ENCODE results near the gene ABCC1.

The ABCC1 gene

DNA sequence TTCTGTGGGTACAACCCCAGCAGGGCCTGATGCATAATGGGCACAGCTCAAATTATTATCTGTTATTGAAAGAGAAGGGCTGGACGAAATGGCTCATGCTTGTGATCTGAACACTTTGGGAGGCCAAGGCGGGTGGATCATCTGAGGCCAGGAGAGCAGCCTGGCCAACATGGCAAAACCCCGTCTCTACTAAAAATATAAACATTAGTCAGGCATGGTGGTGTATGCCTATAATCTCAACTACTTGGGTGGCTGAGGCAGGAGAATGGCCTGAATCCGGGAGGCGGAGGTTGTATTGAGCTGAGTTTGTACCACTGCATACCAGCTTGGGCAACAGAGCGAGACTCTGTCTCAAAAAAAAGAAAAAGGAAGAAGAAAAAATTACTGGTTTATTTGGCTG lies 100.7 kb downstream of the ABCC1 start:
- DNase-seq, result no peak

GRCh38 chr16:16051132-16051531 lies 101.7 kb downstream of the ABCC1 start:
- no peak for DNase-seq

DNA sequence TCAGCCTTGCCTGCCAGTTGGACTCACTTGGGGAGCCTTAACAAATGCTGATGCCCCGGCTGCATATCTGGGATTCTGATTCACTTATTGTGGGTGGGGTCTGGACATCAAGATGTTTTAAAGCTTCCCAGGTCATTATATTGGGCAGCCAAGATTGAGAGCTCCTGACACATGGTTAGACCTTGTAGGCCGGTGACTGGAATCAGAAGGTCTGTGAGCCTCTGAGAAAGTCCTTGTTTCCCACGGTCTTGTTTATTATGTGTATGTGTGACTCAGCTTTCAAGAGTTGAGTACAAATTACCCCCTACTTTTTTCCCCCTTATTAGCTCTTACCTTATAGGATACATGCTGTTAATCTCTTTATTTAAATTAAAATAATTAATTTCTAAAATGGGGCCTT lies 103.5 kb downstream of the ABCC1 start:
- DNase-seq, result no peak

GRCh38 chr16:16057102-16057501 lies 107.7 kb downstream of the ABCC1 start:
- DNase-seq, result no peak

- DNase-seq, result no peak
Measured at GRCh38 chr16:16059160-16059559, 109.7 kb downstream of the ABCC1 start.

DNA sequence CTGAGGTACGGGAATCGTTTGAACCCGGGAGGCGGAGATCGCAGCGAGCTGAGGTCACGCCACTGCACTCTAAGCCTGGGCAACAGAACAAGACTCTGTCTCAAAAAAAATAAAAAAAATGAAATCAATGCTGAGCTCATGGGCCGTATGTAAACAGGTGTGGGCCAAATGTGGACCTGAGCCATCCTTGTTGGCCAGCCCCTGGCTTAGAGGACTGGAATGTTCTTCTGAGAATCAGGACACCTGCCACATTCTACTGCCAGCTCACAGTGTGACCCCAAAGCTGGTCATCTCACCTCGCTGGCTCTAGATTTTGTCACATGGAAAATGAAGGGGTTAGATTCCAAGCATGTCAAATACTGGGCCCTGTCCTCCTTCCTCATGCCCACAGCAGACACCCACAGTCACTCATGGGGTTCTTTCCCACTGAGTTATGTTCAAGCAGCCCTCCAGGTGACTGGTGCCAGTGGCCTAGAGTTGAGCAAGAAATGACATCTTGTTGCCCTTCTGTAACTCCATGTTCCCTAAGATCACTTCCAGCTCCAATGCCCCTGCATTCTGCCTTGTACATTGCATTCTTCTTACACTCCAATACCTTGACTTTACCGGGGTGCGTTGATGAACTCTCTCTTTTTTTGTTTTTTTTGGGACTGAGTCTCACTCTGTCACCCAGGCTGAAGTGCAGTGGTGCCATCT lies 110.6 kb downstream of the ABCC1 start:
- DNase-seq, result no peak

- DNase-seq, result no peak
Measured at GRCh38 chr16:16062023-16062937, 112.9 kb downstream of the ABCC1 start.

DNA sequence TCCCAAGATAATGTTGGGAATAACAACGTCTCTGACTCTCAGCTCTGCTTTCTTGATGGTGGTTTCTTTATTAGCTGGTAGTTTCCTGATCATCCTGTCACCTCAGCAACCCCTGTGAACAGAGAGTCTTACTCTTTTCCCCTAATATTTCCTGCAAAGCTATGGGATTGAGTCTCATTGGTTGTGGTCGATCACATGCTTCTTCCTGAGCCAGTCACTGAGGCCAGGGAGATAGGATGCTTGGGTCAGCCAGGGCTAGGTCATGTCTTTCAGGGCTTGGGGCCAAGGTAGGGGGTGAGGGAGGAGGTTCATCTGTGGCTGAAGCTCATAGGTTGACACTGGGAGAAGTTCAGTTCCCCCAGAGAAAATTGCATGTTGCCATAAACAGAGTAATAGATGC lies 114.3 kb downstream of the ABCC1 start:
- DNase-seq, result no peak

GRCh38 chr16:16064874-16065384 lies 115.5 kb downstream of the ABCC1 start:
- no peak for DNase-seq

DNA sequence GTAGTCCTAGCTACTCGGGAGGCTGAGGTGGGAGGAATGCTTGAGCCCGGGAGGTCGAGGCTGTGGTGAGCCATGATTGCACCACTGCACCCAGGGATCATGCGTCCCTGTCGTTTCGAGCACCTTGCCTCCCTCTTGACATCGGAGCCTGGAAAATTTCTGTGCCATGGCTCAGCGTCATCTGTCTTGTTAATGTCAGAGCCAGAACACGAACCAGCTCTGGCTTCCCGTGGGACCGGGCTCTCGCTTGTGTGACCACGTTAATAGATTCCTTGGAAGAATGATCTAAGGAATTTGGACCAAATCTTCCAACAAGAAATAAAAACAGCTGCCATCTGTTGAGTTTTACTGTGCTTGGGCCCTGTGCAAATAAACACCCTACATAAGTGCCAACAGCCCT lies 117.7 kb downstream of the ABCC1 start:
- no peak for DNase-seq

DNA sequence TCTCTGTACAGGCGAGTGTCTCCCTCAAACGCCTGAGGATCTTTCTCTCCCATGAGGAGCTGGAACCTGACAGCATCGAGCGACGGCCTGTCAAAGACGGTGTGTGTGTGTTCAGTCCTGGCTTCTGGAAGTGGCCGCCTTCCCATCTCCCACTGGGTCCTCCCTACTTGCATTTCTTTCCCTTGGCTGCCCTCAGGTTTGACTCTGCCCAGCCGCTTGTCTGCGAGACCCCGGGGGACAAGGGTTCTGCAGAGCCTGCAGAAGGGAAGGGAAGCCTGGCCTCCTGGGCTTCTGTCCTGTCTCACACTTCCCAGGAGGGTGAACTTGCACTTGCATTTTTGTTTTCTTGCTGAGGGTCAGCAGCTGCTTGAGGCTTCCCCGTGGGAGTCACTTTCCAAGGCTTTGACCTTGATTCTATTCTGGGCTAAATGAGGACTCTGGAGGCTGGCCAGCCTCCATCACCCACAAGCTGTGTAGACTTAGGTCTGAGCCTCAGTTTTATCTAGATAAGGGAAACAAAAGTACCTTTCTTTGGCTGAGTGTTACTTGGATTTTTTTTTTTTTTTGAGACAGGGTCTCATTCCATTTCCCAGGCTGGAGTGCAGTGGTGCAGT lies 122.3 kb downstream of the ABCC1 start:
- DNase-seq, result no peak

DNA sequence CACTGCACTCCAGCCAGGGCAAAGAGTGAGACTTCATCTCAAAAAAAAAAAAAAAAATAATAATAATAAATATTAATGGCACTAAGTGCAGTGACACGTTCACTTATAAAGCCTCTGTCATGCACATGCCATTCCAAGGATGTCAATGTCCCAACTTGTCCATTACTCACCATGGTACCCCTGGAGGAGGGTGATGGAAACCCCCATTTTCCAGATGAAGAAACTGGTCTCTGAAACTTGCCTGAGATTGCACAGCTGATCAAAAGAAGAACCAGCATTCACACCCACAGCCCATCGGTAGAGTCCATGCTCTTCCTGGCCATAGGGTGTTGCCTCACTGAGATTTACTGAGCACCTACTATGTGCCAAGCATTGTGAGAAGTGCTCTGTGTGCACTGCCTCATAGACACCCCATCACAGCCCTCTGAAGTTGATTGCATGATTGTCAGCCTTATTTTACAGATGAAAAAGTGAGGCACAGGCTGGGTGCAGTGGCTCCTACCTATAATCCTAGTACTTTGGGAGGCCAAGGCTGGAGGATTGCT lies 123.7 kb downstream of the ABCC1 start:
- DNase-seq, result no peak

DNA sequence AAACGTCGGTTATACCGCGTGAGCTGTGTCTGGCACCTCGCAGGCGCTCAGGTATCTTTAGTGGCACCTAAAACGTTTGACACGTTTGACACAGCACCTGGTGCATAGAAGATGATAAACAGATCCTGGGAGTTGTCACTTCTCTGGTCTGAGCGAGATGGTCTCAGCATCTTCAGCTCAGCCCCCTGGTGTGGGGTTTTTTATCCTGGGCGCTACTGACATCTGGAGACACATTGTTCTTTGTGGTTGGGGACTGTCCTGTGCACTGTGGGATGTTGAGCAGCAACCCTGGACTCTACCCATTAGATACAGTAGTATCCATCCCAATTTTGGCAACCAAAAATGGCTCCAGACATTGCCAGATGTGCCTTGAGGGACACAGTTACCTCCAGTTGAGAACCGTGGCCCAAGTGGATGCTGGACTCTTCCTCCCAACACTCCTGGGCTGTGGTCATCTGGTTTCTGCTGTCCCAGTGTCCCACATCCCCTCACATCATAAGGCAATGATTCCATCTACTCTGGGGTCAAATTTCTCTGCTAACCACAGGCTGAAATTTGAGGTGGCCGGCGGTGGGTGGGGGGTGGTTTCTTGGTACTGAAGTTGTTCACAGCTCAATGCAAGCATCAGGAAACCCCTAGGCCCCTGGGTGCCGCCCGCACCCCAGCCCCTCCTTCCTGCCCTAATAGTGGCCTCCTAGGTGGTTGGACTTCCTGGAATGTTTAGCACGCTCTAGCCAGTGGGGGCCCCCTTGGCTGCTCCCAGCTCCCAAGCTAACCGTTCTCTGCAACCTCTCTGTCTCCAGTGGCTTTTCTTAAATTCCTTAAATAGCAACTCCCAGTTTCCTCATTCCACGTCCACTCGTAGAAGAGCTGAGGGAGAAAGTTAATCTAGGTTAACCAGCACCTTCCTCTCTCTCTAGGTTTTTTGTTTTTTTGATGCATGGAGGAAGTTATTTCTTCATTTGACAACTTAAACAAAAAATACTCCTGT lies 124.8 kb downstream of the ABCC1 start:
- DNase-seq, result no peak

GRCh38 chr16:16075488-16076422 lies 126.3 kb downstream of the ABCC1 start:
- no peak for DNase-seq

DNA sequence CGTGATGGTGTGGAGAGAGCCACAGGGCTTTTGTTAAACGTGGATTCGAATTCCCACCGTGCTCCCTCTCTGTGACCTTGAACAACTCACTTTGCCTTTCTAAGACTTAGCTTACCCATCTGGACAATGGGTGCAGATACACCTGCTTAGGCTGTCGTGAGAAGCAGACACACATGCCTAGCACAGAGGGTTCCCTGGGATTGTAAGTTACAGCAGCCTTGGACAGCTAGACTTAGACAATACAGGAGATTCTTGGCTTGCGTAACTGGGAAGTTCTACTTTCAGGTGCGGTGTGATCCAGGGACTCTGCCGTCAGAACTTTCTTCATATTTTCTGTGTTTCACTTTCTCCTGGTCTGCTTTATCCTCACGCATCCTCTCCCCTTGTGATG lies 127.0 kb downstream of the ABCC1 start:
- no peak for DNase-seq

- DNase-seq, result no peak
Measured at GRCh38 chr16:16080465-16081065, 131.1 kb downstream of the ABCC1 start.

GRCh38 chr16:16081141-16081540 lies 131.7 kb downstream of the ABCC1 start:
- no peak for DNase-seq

- no peak for DNase-seq
Measured at GRCh38 chr16:16082255-16082654, 132.8 kb downstream of the ABCC1 start.

GRCh38 chr16:16083421-16084156 lies 134.2 kb downstream of the ABCC1 start:
- DNase-seq, result no peak

GRCh38 chr16:16084874-16085273 lies 135.5 kb downstream of the ABCC1 start:
- no peak for DNase-seq
